ENCODE data around the gene SPACA4.
"Not testable (repeated sequence)": the region's sequence is repeated elsewhere in the genome, so short reads cannot be mapped to it uniquely, and the experiment has no call there.

The SPACA4 gene

GRCh38 chr19:48606463-48607358 is at the start of gene SPACA4:
SPACA4 (plus strand) TSS chr19:48606742; CDS start chr19:48606979, 237 bp downstream.
- no peak for DNase-seq (ENCODE audit: low spot score)

- no peak for DNase-seq (ENCODE audit: low spot score)
These were observed 49.7 kb upstream of the SPACA4 start for GRCh38 chr19:48556825-48557224.

- peak; percentile 65 for DNase-seq (ENCODE audit: low spot score)
These were observed 48.4 kb upstream of the SPACA4 start for GRCh38 chr19:48558018-48558684.

- DNase-seq (ENCODE audit: low spot score): no peak
These were observed 46.4 kb upstream of the SPACA4 start for GRCh38 chr19:48560095-48560530.

- no peak for DNase-seq (ENCODE audit: low spot score)
These were observed 45.1 kb upstream of the SPACA4 start for GRCh38 chr19:48561412-48561811.

- no peak for DNase-seq (ENCODE audit: low spot score)
These were observed 41.5 kb upstream of the SPACA4 start for GRCh38 chr19:48565090-48565489.

- peak; percentile 85 for DNase-seq (ENCODE audit: low spot score)
These were observed 38.1 kb upstream of the SPACA4 start for GRCh38 chr19:48568345-48568886.

GRCh38 chr19:48569814-48570213 is 36.7 kb upstream of the SPACA4 start:
- no peak for DNase-seq (ENCODE audit: low spot score)

- DNase-seq (ENCODE audit: low spot score): no peak
These were observed 35.0 kb upstream of the SPACA4 start for GRCh38 chr19:48571378-48572162.

GRCh38 chr19:48573163-48573505 is 33.4 kb upstream of the SPACA4 start:
- DNase-seq (ENCODE audit: low spot score): no peak

GRCh38 chr19:48575931-48576622 is 30.5 kb upstream of the SPACA4 start:
- DNase-seq (ENCODE audit: low spot score): no peak

GRCh38 chr19:48577908-48578307 is 28.6 kb upstream of the SPACA4 start:
- not testable (repeated sequence) for DNase-seq (ENCODE audit: low spot score)

GRCh38 chr19:48578891-48579290 is 27.7 kb upstream of the SPACA4 start:
- DNase-seq (ENCODE audit: low spot score): peak; percentile 81

GRCh38 chr19:48582168-48582567 is 24.4 kb upstream of the SPACA4 start:
- DNase-seq (ENCODE audit: low spot score): no peak

GRCh38 chr19:48587387-48587786 is 19.2 kb upstream of the SPACA4 start:
- no peak for DNase-seq (ENCODE audit: low spot score)

GRCh38 chr19:48588670-48589401 is 17.7 kb upstream of the SPACA4 start:
- DNase-seq (ENCODE audit: low spot score): peak; percentile 87

- no peak for DNase-seq (ENCODE audit: low spot score)
These were observed 15.5 kb upstream of the SPACA4 start for GRCh38 chr19:48591021-48591420.

- DNase-seq (ENCODE audit: low spot score): no peak
These were observed 11.4 kb upstream of the SPACA4 start for GRCh38 chr19:48595171-48595570.

GRCh38 chr19:48595833-48596232 is 10.7 kb upstream of the SPACA4 start:
- no peak for DNase-seq (ENCODE audit: low spot score)

- DNase-seq (ENCODE audit: low spot score): no peak
These were observed 10.3 kb upstream of the SPACA4 start for GRCh38 chr19:48596237-48596636.

Measured in hepatic stellate cell (primary cell).